Activated T-cell treated with anti-CD3 and anti-CD28 coated beads, Interleukin-2, amount 50 U/mL, for 24 hours (primary cell): Measurements from ENCODE around the gene PARK7.
A peak's percentile ranks its signal among the peaks of the same experiment; 100 is the strongest.

Source experiments
- DNase-seq: peaks from one replicate; pipeline ENCODE4 v3.0.0-alpha.2; 2020
- H3K27ac Mint-ChIP-seq: 2 replicates; pipeline ENCODE4 v1.8.0; 2020; ENCODE audit warnings: mild to moderate bottlenecking, mixed read lengths
- H3K27me3 Mint-ChIP-seq: 2 replicates; pipeline ENCODE4 v1.8.0; 2020; ENCODE audit warnings: mixed read lengths
- H3K36me3 Mint-ChIP-seq: 2 replicates; pipeline ENCODE4 v1.8.0; 2020; ENCODE audit warnings: low read depth, mixed read lengths
- H3K4me1 Mint-ChIP-seq: 2 replicates; pipeline ENCODE4 v1.8.0; 2020; ENCODE audit warnings: low read depth, mixed read lengths
- H3K4me3 Mint-ChIP-seq: 2 replicates; pipeline ENCODE4 v1.8.0; 2020; ENCODE audit warnings: mild to moderate bottlenecking, moderate library complexity, mixed read lengths
- H3K9me3 Mint-ChIP-seq: 2 replicates; pipeline ENCODE4 v1.8.0; 2020; ENCODE audit warnings: mixed read lengths

The PARK7 gene

GRCh38 chr1:8016210-8016894 lies 54.8 kb downstream of the PARK7 start:
- DNase-seq: no peak
- H3K9me3 Mint-ChIP-seq: no peaks in the 10 kb centered on the region
- H3K4me1 Mint-ChIP-seq: peaks cover 1% of the 10 kb centered on the region
- peaks cover 27% of the 10 kb centered on the region for H3K27me3 Mint-ChIP-seq
- H3K36me3 Mint-ChIP-seq: peaks cover 2% of the 10 kb centered on the region
- no peak overlapping the region for H3K27ac Mint-ChIP-seq
- H3K4me3 Mint-ChIP-seq: no peak overlapping the region

GRCh38 chr1:8016895-8017241 lies 55.4 kb downstream of the PARK7 start:
- DNase-seq: no peak

GRCh38 chr1:8017495-8018197 lies 56.1 kb downstream of the PARK7 start:
- no peak overlapping the region for H3K4me3 Mint-ChIP-seq
- H3K27ac Mint-ChIP-seq: no peak overlapping the region
- H3K9me3 Mint-ChIP-seq: no peaks in the 10 kb centered on the region
- DNase-seq: no peak
- H3K27me3 Mint-ChIP-seq: peaks cover 27% of the 10 kb centered on the region
- peaks cover 1% of the 10 kb centered on the region for H3K4me1 Mint-ChIP-seq
- peaks cover 2% of the 10 kb centered on the region for H3K36me3 Mint-ChIP-seq

More at GRCh38 chr1:8016895-8017241, 55.4 kb downstream of the PARK7 start:
- Mint-ChIP-seq H3K4me1 (peaks cover 1% of the 10 kb centered on the region), H3K27me3 (peaks cover 27% of the 10 kb centered on the region), H3K27ac (no peak overlapping the region), H3K4me3 (no peak overlapping the region), H3K9me3 (no peaks in the 10 kb centered on the region), H3K36me3 (peaks cover 2% of the 10 kb centered on the region)

GRCh38 chr1:8018492-8019228 lies 57.1 kb downstream of the PARK7 start:
- Mint-ChIP-seq H3K4me1 (peaks cover 1% of the 10 kb centered on the region), H3K9me3 (no peaks in the 10 kb centered on the region), H3K27me3 (peaks cover 37% of the 10 kb centered on the region), H3K4me3 (no peak overlapping the region), H3K36me3 (no peaks in the 10 kb centered on the region), H3K27ac (no peak overlapping the region)
- DNase-seq: no peak

GRCh38 chr1:8019229-8019620 lies 57.7 kb downstream of the PARK7 start:
- no peak overlapping the region for H3K4me3 Mint-ChIP-seq
- H3K27ac Mint-ChIP-seq: no peak overlapping the region
- H3K9me3 Mint-ChIP-seq: no peaks in the 10 kb centered on the region
- peaks cover 42% of the 10 kb centered on the region for H3K27me3 Mint-ChIP-seq
- DNase-seq: no peak
- peaks cover 1% of the 10 kb centered on the region for H3K4me1 Mint-ChIP-seq
- H3K36me3 Mint-ChIP-seq: no peaks in the 10 kb centered on the region

GRCh38 chr1:8020032-8020431 lies 58.5 kb downstream of the PARK7 start:
- H3K9me3 Mint-ChIP-seq: no peaks in the 10 kb centered on the region
- H3K4me1 Mint-ChIP-seq: peaks cover 2% of the 10 kb centered on the region
- DNase-seq: no peak
- no peak overlapping the region for H3K27ac Mint-ChIP-seq
- H3K27me3 Mint-ChIP-seq: peaks cover 48% of the 10 kb centered on the region
- no peak overlapping the region for H3K4me3 Mint-ChIP-seq
- H3K36me3 Mint-ChIP-seq: no peaks in the 10 kb centered on the region

- Mint-ChIP-seq H3K9me3 (no peaks in the 10 kb centered on the region), H3K4me1 (peaks cover 10% of the 10 kb centered on the region), H3K36me3 (peaks cover 3% of the 10 kb centered on the region), H3K4me3 (no peak overlapping the region), H3K27me3 (peaks cover 42% of the 10 kb centered on the region), H3K27ac (no peak overlapping the region)
- DNase-seq: no peak
Observed at GRCh38 chr1:8021676-8022266, 60.3 kb downstream of the PARK7 start.

- Mint-ChIP-seq H3K4me3 (no peak overlapping the region), H3K27me3 (peaks cover 41% of the 10 kb centered on the region), H3K4me1 (peaks cover 12% of the 10 kb centered on the region), H3K9me3 (no peaks in the 10 kb centered on the region), H3K36me3 (peaks cover 3% of the 10 kb centered on the region), H3K27ac (no peak overlapping the region)
- DNase-seq: no peak
Observed at GRCh38 chr1:8022395-8023286, 61.1 kb downstream of the PARK7 start.

GRCh38 chr1:8023287-8023994 lies 61.9 kb downstream of the PARK7 start:
- H3K9me3 Mint-ChIP-seq: no peaks in the 10 kb centered on the region
- peaks cover 35% of the 10 kb centered on the region for H3K27me3 Mint-ChIP-seq
- H3K4me3 Mint-ChIP-seq: no peak overlapping the region
- H3K36me3 Mint-ChIP-seq: peaks cover 3% of the 10 kb centered on the region
- no peak overlapping the region for H3K27ac Mint-ChIP-seq
- no peak for DNase-seq
- peaks cover 12% of the 10 kb centered on the region for H3K4me1 Mint-ChIP-seq

GRCh38 chr1:8023995-8024313 lies 62.4 kb downstream of the PARK7 start:
- Mint-ChIP-seq H3K36me3 (peaks cover 3% of the 10 kb centered on the region), H3K4me3 (no peak overlapping the region), H3K4me1 (peaks cover 12% of the 10 kb centered on the region), H3K27me3 (peaks cover 32% of the 10 kb centered on the region), H3K27ac (no peak overlapping the region), H3K9me3 (no peaks in the 10 kb centered on the region)
- DNase-seq: no peak

- Mint-ChIP-seq H3K9me3 (no peaks in the 10 kb centered on the region), H3K4me3 (no peak overlapping the region), H3K27me3 (peaks cover 31% of the 10 kb centered on the region), H3K36me3 (peaks cover 3% of the 10 kb centered on the region), H3K4me1 (peaks cover 12% of the 10 kb centered on the region), H3K27ac (no peak overlapping the region)
- DNase-seq: no peak
Observed at GRCh38 chr1:8024329-8024728, 62.8 kb downstream of the PARK7 start.

GRCh38 chr1:8025061-8025670 lies 63.7 kb downstream of the PARK7 start:
- Mint-ChIP-seq H3K4me3 (peak overlapping the region; percentile 79), H3K36me3 (peaks cover 3% of the 10 kb centered on the region), H3K9me3 (no peaks in the 10 kb centered on the region), H3K4me1 (peaks cover 12% of the 10 kb centered on the region), H3K27ac (peak overlapping the region; percentile 35), H3K27me3 (peaks cover 31% of the 10 kb centered on the region)
- no peak for DNase-seq

GRCh38 chr1:8025671-8026144 lies 64.2 kb downstream of the PARK7 start:
- peaks cover 31% of the 10 kb centered on the region for H3K27me3 Mint-ChIP-seq
- peaks cover 12% of the 10 kb centered on the region for H3K4me1 Mint-ChIP-seq
- no peaks in the 10 kb centered on the region for H3K9me3 Mint-ChIP-seq
- H3K36me3 Mint-ChIP-seq: peaks cover 3% of the 10 kb centered on the region
- no peak for DNase-seq
- peak overlapping the region; percentile 79 for H3K4me3 Mint-ChIP-seq
- peak overlapping the region; percentile 35 for H3K27ac Mint-ChIP-seq
